K562 (cell line): ENCODE data around the gene KCNK7. TPM values are rescaled to one million over a fixed set of nuclear protein-coding genes. Genes with fewer than 3 reads are reported as not detected.

ENCODE experiments used
- ATAC-seq: fragments of 200-7000 bp; cut with Tn5 transposase; 3 replicates; pipeline ENCODE4 v1.9.1; 2020; ENCODE audit warnings: moderate library complexity
- BruUV-seq: library from RNA; stranded (reverse); fragments of 400-500 nt; replicated peaks from 2 replicates; lab custom pipeline; 2021; lab: Mats Ljungman, UMichigan
- CTCF ChIA-PET: fragments of 300-600 bp; formaldehyde crosslinking; extraction: SDS; loops from one replicate; lab custom pipeline; 2021; ENCODE audit warnings: low intra/inter-chr PET ratio; lab: Yijun Ruan, JAX
- POLR2A ChIA-PET: fragments of 300-600, 350-650 bp; sonication (Branson Sonifier 250); formaldehyde crosslinking; extraction: SDS; loops from one replicate; lab custom pipeline; 2021; ENCODE audit warnings: antibody characterized with exemption, inconsistent platforms; lab: Yijun Ruan, JAX
- DNase-seq, 4 experiments: peaks; one replicate each; pipeline versions ENCODE4 v3.0.0 to v3.0.0-alpha.2; 2011 to 2018; ENCODE audit warnings: low spot score in 3 of 4, mixed read lengths in 3 of 4; ENCODE audit errors: extremely low read depth in 1 of 4
- FAIRE-seq: peaks from 2 replicates; lab custom pipeline; 2011; peaks lifted over from hg19 to GRCh38; lab: Jason Lieb, UNC
- H2AFZ ChIP-seq: 2 replicates; pipeline ENCODE4 v1.6.0; 2011; ENCODE audit warnings: low read depth, low read length, control low read depth, inconsistent platforms
- H3K27ac ChIP-seq: fragments of 200-600 bp; 3 replicates; pipeline ENCODE4 v1.8.0; 2011; ENCODE audit warnings: low read depth, mild to moderate bottlenecking, control low read depth, inconsistent platforms, low read length, moderate library complexity, mixed read lengths; ENCODE audit errors: extremely low read depth
- H3K27me3 ChIP-seq, 2 experiments: fragments of 300-600 bp in 1 of 2; 2 replicates in 1 of 2; 3 replicates in 1 of 2; pipeline versions ENCODE4 v1.6.0 to v1.8.0; 2011; ENCODE audit warnings: inconsistent platforms in 2 of 2, low read length in 2 of 2, mild to moderate bottlenecking in 1 of 2, mixed read lengths in 1 of 2, moderate library complexity in 1 of 2; ENCODE audit not compliant: control insufficient read depth in 2 of 2, insufficient read depth in 2 of 2
- H3K36me3 ChIP-seq: fragments of 300-600 bp; 3 replicates; pipeline ENCODE4 v1.8.0; 2011; ENCODE audit warnings: mild to moderate bottlenecking, low read length, inconsistent platforms; ENCODE audit not compliant: control insufficient read depth, insufficient read depth
- H3K4me1 ChIP-seq, 2 experiments: fragments of 200-600 bp in 1 of 2; replicated peaks in 1 of 2; 2 replicates in 1 of 2; 3 replicates in 1 of 2; pipeline versions ENCODE4 v1.5.1 to v1.8.0; 2011; ENCODE audit warnings: inconsistent platforms in 2 of 2, low read length in 2 of 2, mild to moderate bottlenecking in 1 of 2, mixed read lengths in 1 of 2, moderate library complexity in 1 of 2; ENCODE audit not compliant: control insufficient read depth in 2 of 2, insufficient read depth in 2 of 2
- H3K4me2 ChIP-seq: 2 replicates; pipeline ENCODE4 v1.6.1; 2011; ENCODE audit warnings: low read length, control low read depth, inconsistent platforms, mixed read lengths; ENCODE audit not compliant: insufficient read depth
- H3K4me3 ChIP-seq: fragments of 200-600 bp; sonication (generic), shearing (Covaris generic); 2 replicates; pipeline ENCODE4 v1.5.1; 2016; ENCODE audit warnings: control low read depth, inconsistent platforms
- H3K79me2 ChIP-seq: fragments of 200-600 bp; 3 replicates; pipeline ENCODE4 v1.8.0; 2011; ENCODE audit warnings: low read length, inconsistent platforms; ENCODE audit not compliant: control insufficient read depth, insufficient read depth
- H3K9ac ChIP-seq, 2 experiments: 2 replicates each; pipeline versions ENCODE4 v1.6.0 to v1.6.1; 2011; ENCODE audit warnings: low read depth in 2 of 2, low read length in 2 of 2, control low read depth in 1 of 2, inconsistent platforms in 1 of 2, mild to moderate bottlenecking in 1 of 2, mixed read lengths in 1 of 2; ENCODE audit not compliant: insufficient read depth in 1 of 2
- H3K9me1 ChIP-seq: one replicate; pipeline ENCODE4 v1.6.0; 2011; ENCODE audit warnings: inconsistent platforms, mild to moderate bottlenecking, low read length, moderate library complexity; ENCODE audit not compliant: control insufficient read depth, insufficient read depth
- H3K9me3 ChIP-seq: replicated peaks from 2 replicates; pipeline ENCODE4 v1.5.1; 2011; ENCODE audit warnings: low read depth, low read length, inconsistent platforms; ENCODE audit not compliant: control insufficient read depth, insufficient read depth
- H4K20me1 ChIP-seq: replicated peaks from 2 replicates; pipeline ENCODE4 v1.6.1; 2011; ENCODE audit warnings: low read length, inconsistent platforms, mixed read lengths; ENCODE audit not compliant: control insufficient read depth, insufficient read depth
- CHCHD3 ChIP-seq: fragments of 250-450 bp; sonication (Bioruptor Pico); IDR thresholded peaks from 2 replicates; pipeline ENCODE4 v2.1.2; 2022; ENCODE audit warnings: mild to moderate bottlenecking
- FUS ChIP-seq: fragments of 200-400 bp; formaldehyde crosslinking; optimal IDR thresholded peaks from 2 replicates; pipeline ENCODE3; 2017; ENCODE audit warnings: low read depth, low read length
- HSF4 ChIP-seq: fragments of 250-450 bp; sonication (Bioruptor Pico); IDR thresholded peaks from 2 replicates; pipeline ENCODE4 v2.1.2; 2022; ENCODE audit warnings: mild to moderate bottlenecking, moderate library complexity, borderline replicate concordance
- MAZ ChIP-seq, 2 experiments: fragments of 450-650 bp in 1 of 2; sonication (generic) in 1 of 2; formaldehyde crosslinking; IDR thresholded peaks in 1 of 2; conservative IDR thresholded peaks in 1 of 2; 2 replicates each; pipeline versions ENCODE4 v1.4.0 to v1.5.0; 2020; ENCODE audit warnings: mild to moderate bottlenecking in 1 of 2, missing genetic modification reagents in 1 of 2
- MCM5 ChIP-seq: fragments of 450-650 bp; IDR thresholded peaks from 2 replicates; pipeline ENCODE4 v1.6.1; 2016; ENCODE audit warnings: low read depth
- NFATC3 ChIP-seq: fragments of 450-650 bp; IDR thresholded peaks from 2 replicates; pipeline ENCODE4 v1.6.1; 2017; ENCODE audit warnings: mild to moderate bottlenecking
- NR4A1 ChIP-seq, 2 experiments: fragments of 250-450 bp in 1 of 2; fragments of 450-650 bp in 1 of 2; sonication (Bioruptor Pico) in 1 of 2; IDR thresholded peaks; 2 replicates each; pipeline versions ENCODE4 v1.4.0 to v1.6.1; 2016 to 2020; ENCODE audit warnings: mild to moderate bottlenecking in 2 of 2, missing compliant biosample characterization in 1 of 2, missing genetic modification characterization in 1 of 2, moderate library complexity in 1 of 2
- POLR2G ChIP-seq: fragments of 200-400 bp; formaldehyde crosslinking; IDR thresholded peaks from 2 replicates; pipeline ENCODE4 v1.6.1; 2017; ENCODE audit warnings: low read depth, mild to moderate bottlenecking, antibody characterized with exemption, low read length, moderate library complexity
- ZBTB49 ChIP-seq: sonication (generic); formaldehyde crosslinking; IDR thresholded peaks from 2 replicates; pipeline ENCODE4 v1.8.0; 2022; ENCODE audit warnings: missing genetic modification reagents, mild to moderate bottlenecking, borderline replicate concordance
- ZNF217 ChIP-seq: sonication (generic); formaldehyde crosslinking; IDR thresholded peaks from 2 replicates; pipeline ENCODE4 v1.8.0; 2022; ENCODE audit warnings: mild to moderate bottlenecking, missing genetic modification reagents
- ZNF316 ChIP-seq: fragments of 450-650 bp; IDR thresholded peaks from 2 replicates; pipeline ENCODE4 v1.6.1; 2016
- ZNF584 ChIP-seq: fragments of 200-800 bp; sonication (Bioruptor generic); IDR thresholded peaks from 2 replicates; pipeline ENCODE4 v1.6.1; 2016; ENCODE audit warnings: low read depth, mild to moderate bottlenecking, missing genetic modification characterization, missing compliant biosample characterization
- ZNF696 ChIP-seq: fragments of 250-450 bp; sonication (Bioruptor Pico); conservative IDR thresholded peaks from 2 replicates; pipeline ENCODE4 v1.4.0; 2020; ENCODE audit warnings: mild to moderate bottlenecking, moderate library complexity
- WGBS: fragments of 100-300 bp; shearing (Covaris generic); methylation state at CpG from one replicate; pipeline ENCODE4 v1.1.6; 2016; ENCODE audit warnings: low coverage, mixed read lengths; ENCODE audit not compliant: insufficient coverage; ENCODE audit errors: missing lambda C conversion rate; 5-methylcytosine and 5-hydroxymethylcytosine counted together
- in situ Hi-C: fragments of 300-500 bp; cut with MboI; formaldehyde crosslinking; loops from 4 replicates; pipeline ENCODE4 v1.15.0; 2018; ENCODE audit warnings: inconsistent platforms, mixed read lengths
- intact Hi-C: fragments of 100-400 bp; cut with micrococcal nuclease; formaldehyde crosslinking; loops from 2 replicates; pipeline ENCODE4 v1.14.2; 2022
- polyA plus RNA-seq, 8 experiments: library from polyadenylated mRNA; depleted of rRNA in 4 of 8; stranded (reverse) in 5 of 8; unstranded in 3 of 8; fragments of >200 nt; fragmentation: Nextera tagmentation in 2 of 8; fragmentation: Illumina TruSeq in 1 of 8; extraction: Ambion mirVana in 2 of 8; extraction: Trizol in 1 of 8; gene quantifications; 2 replicates each; pipeline versions ENCODE4 v1.2.1 to v1.2.3, GENCODE V29; 2011 to 2014; ENCODE audit warnings: inconsistent platforms in 1 of 8, missing spikeins in 1 of 8
- total RNA-seq, 7 experiments: library from RNA; depleted of rRNA in 6 of 7; stranded (reverse); fragments of >200 nt in 6 of 7; fragmentation: Illumina TruSeq in 2 of 7; extraction: Trizol in 2 of 7; gene quantifications; 2 replicates each; pipeline versions ENCODE4 v1.2.1 to v1.2.3, GENCODE V29; 2011 to 2021; ENCODE audit warnings: low replicate concordance in 1 of 7
- TF ChIP-seq, protein P1 (sequence below): sonication (generic); formaldehyde crosslinking; IDR thresholded peaks from 2 replicates; pipeline ENCODE4 v1.8.1; 2023; ENCODE audit warnings: mild to moderate bottlenecking, missing genetic modification reagents

Gene KCNK7
- total and polyA plus RNA-seq, 9 of the 15 experiments (the other 6 are each of a cell fraction or from before 2014, with no cell fraction given), result 0.07 to 0.40 TPM; not detected in 7

GRCh38 chr11:65592858-65593517 lies 2.6 kb downstream of the KCNK7 start (continued):
- TF ChIP-seq ZNF696 (CRISPR knock-in tag) (no peak), FUS (no peak), CHCHD3 (no peak), HSF4 (CRISPR knock-in tag) (no peak), ZBTB49 (CRISPR knock-in tag) (no peak)

DNA sequence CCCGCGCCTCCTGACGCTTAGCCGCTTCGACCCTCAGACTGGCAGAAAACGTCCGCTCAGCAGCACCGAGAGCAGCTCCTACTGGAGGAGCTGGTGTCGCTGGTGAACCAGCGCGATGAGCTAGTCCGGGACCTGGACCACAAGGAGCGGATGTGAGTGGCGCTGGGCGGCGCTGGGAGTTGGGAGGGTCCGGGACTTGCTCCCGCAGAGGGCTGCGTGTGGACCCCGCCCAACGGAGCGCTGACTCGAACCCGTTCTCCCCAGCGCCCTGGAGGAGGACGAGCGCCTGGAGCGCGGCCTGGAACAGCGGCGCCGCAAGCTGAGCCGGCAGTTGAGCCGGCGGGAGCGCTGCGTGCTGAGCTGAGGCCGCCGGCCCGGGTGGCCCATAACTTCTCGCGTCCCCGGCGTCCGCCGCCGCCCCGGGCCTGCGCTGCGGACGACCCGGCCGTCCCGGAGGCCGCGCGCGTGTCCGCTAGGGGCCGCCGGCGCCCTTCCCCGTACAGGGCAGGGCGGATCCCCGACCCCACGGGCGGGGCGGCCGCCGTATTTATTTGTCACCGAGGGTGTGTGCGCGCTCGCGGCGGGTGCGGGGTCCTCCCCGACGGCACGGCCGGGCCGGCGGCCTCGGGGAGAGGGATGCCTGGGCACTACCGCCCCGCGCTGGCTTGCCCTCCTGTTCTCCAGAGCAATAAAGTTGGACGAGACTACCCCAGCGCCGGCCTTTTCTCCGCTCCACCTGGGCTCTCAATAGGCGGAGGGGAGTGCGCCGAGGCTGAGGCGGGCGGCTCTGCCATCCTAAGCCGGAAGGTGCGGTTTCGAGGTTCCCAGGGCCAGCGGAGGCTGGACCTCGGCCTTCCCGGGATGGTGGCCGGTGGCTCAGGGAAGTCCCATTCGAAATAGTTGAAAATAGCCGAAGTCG lies 3.4 kb downstream of the KCNK7 start:
- ATAC-seq, result no peak
- in situ Hi-C loops (no loop called here), intact Hi-C loops (no loop called here)
- CTCF ChIA-PET, result no interaction called here
- 0 out of 2 replicates have a peak, but pooled peaks cover 4% of the 10 kb centered on the region for H4K20me1 ChIP-seq
- WGBS, result 95% methylated on average over 26 of the region's 106 CpGs
- H3K4me1 ChIP-seq, result peaks cover 22 to 62% of the 10 kb centered on the region in 2 experiments
- H3K4me2 ChIP-seq, result no peak overlapping the region
- no peaks in the 10 kb centered on the region for H3K9me3 ChIP-seq
- no peak overlapping the region for H3K4me3 ChIP-seq
- no peak overlapping the region for H3K27ac ChIP-seq
- TSS peak; percentile 45 for BruUV-seq
- FAIRE-seq, result no peak
- no peak overlapping the region for H2AFZ ChIP-seq
- H3K27me3 ChIP-seq, result no peaks in the 10 kb centered on the region
- peaks cover 4% of the 10 kb centered on the region for H3K9me1 ChIP-seq
- H3K79me2 ChIP-seq, result peaks cover 3% of the 10 kb centered on the region; the same call in 1 of the 3 replicates
- POLR2A ChIA-PET, result interaction anchor here (0.8 to 2.4 kb wide), 5 partner anchors 8 to 93 kb away, joined by 3 to 10 read pairs (median 5); partner anchors contain the start of gene MALAT1
- DNase-seq, result no peak
- no peak overlapping the region for H3K9ac ChIP-seq
- H3K36me3 ChIP-seq, result peaks cover 39% of the 10 kb centered on the region; the same call in 2 of the 3 replicates
- TF ChIP-seq CHCHD3 (no peak), MAZ (CRISPR knock-in tag; conservative IDR thresholded peaks at IDR 0.05 in 1 of 2, IDR thresholded peaks at IDR 0.05 in 1 of 2) (no peak), POLR2G (peak; percentile 27; the same call in 1 of the 2 replicates), ZNF316 (peak; percentile 27; the same call in 1 of the 2 replicates), ZNF584 (CRISPR knock-in tag) (no peak), ZNF217 (CRISPR knock-in tag) (no peak), NR4A1 (CRISPR knock-in tag; IDR thresholded peaks at IDR 0.05) (no peak), NR4A1 (tag; IDR thresholded peaks at IDR 0.05) (no peak), NFATC3 (no peak), MCM5 (no peak)
- TF ChIP-seq, protein P1, sequence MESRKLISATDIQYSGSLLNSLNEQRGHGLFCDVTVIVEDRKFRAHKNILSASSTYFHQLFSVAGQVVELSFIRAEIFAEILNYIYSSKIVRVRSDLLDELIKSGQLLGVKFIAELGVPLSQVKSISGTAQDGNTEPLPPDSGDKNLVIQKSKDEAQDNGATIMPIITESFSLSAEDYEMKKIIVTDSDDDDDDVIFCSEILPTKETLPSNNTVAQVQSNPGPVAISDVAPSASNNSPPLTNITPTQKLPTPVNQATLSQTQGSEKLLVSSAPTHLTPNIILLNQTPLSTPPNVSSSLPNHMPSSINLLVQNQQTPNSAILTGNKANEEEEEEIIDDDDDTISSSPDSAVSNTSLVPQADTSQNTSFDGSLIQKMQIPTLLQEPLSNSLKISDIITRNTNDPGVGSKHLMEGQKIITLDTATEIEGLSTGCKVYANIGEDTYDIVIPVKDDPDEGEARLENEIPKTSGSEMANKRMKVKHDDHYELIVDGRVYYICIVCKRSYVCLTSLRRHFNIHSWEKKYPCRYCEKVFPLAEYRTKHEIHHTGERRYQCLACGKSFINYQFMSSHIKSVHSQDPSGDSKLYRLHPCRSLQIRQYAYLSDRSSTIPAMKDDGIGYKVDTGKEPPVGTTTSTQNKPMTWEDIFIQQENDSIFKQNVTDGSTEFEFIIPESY (CRISPR knock-in tag), result peak; percentile 62; the same call in 1 of the 2 replicates
